GM18498 (cell line): ENCODE data around the gene NGEF.

Source experiments
- ATAC-seq: cut with Tn5 transposase; IDR thresholded peaks from one replicate; pipeline ENCODE4 v1.9.1; 2021; ENCODE audit warnings: mild to moderate bottlenecking, moderate library complexity; ENCODE audit not compliant: unreplicated experiment

NGEF gene

DNA sequence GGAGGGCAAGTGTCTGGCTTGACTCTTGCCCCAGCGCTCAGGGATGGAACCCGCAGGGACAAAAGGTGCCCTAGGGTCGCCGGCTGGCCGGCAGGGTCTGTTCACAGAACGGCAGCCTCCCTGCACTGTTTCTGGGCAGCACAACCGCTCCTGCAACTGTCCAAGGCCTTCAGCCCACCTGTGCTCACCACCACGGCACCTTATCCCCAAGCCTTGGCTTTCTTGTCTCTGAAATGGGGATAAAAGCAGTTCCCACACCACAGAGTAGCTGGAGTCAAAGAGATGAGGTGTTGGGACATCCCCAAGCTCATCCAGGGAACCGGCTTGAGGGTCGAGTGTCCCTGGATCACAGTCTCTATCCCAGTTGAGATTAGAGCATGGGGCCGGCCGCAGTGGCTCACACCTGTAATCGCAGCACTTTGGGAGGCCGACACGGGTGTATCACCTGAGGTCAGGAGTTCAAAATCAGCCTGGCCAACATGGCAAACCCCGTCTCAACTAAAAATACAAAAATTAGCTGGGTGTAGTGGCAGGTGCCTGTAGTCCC lies 138.3 kb downstream of the NGEF start:
- no peak for ATAC-seq

- ATAC-seq = no peak
These were observed 139.0 kb downstream of the NGEF start for GRCh38 chr2:232873909-232874641.

- ATAC-seq = no peak
These were observed 139.7 kb downstream of the NGEF start for GRCh38 chr2:232873292-232873908.

- no peak for ATAC-seq
These were observed 140.2 kb downstream of the NGEF start for GRCh38 chr2:232872826-232873225.

DNA sequence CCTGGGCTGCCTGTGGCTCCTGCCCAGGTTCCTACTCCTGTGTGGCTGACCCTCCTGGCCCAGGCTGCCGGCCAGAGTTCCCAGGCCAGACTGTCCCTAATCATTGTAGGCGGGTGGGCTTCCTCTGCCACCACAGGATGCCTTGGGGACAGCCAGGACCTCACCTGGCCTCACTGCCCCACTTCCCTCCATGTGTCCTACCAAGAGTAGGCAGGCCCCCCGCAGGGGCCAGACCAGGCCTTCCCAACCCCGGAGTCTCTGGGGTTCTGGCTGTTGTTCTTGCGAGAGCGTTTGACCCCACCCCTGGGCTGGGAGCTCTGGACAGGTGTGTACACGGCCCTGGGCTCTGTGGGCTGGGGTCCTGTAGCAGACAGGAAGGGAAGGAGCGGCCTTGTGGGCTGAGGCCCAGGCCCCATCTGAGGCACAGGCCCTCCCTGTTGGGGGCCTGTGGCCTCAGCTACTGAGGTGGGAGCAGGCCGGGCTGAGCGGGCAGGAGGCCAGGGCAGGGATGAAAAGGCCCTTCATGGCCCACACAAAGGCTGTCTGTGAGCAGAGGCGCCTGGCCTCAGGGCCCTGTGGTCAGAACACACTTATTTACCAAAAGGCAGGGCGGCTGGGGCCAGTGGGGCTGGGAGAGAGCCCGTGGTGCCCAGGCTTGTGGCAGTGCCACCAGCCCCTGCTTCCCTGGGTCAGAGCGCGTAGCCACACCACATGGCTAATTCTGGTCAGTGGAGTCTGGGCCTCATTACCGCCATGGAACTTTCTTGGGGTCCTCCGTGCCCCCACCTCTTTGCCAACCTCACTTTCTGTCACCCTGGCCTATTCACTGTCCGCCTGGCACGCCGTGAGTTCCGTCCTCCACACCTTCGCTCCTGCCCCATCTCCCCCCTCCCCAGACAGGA lies 141.0 kb downstream of the NGEF start:
- ATAC-seq = no peak

GRCh38 chr2:232871418-232871834 lies 141.6 kb downstream of the NGEF start:
- no peak for ATAC-seq

GRCh38 chr2:232870766-232871371 lies 142.2 kb downstream of the NGEF start:
- no peak for ATAC-seq

- no peak for ATAC-seq
These were observed 142.9 kb downstream of the NGEF start, which contains the start of gene SNORC for GRCh38 chr2:232870018-232870765. Gene SNORC (plus strand): TSS chr2:232870264. CDS start chr2:232870342, 78 bp downstream.

- ATAC-seq = no peak
These were observed 143.7 kb downstream of the NGEF start for GRCh38 chr2:232869138-232870017.

DNA sequence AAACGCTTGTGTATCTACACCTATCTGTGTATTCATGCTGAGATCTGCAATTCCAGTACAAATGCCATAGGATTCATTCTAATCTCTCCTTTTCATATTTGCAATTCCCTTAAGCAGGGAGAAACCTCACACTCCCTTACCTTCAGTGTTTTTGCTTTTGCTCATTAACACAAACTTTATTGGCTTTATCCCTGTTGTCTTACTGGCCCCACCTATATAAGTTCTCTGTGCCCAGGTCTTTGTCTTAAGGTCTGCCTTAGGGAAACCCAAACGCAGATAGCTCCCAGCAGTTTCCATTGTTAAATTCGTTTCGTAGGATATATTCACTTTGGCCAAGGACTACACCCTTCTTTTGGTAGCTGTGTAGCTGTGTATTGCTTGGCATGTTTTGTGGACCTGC lies 147.0 kb downstream of the NGEF start:
- no peak for ATAC-seq

GRCh38 chr2:232865165-232865564 lies 147.9 kb downstream of the NGEF start:
- no peak for ATAC-seq

DNA sequence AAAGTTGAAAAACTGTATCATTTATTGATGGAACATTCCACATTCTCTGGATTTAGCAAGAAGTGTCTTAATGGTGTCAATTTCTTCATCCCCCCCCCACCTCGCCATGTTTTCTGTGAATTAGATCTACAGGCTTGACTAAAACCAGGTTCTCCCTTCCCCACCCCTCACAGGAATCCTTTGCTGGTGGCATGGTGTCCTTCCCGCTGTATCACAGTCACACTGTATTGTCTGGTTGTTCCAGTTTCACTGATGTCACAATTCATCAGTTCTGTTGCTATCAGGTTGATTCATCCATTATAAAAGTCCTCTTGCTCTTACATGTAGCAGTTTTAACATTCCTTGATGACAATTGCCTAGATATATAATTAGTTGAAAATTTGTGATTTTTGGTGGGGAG lies 149.1 kb downstream of the NGEF start:
- ATAC-seq = no peak

DNA sequence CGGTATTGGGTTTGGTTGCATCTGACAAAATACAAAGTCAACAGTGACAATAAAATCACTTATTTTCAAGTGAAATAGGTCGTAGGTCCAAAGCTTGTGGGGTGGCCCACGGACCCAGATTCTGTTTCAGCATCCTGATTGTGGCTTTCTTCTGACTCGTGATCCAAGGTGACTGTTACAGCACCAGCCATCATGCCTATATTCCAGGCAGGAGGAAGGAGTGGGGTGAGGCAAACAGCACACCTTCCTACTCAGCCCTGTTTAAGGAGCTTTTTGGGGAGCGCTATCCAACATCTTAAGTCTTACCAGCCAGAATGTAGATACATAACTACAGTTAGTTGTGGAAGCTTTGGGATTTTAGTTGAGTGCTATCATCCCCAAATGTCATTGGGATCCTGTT lies 151.7 kb downstream of the NGEF start:
- no peak for ATAC-seq

DNA sequence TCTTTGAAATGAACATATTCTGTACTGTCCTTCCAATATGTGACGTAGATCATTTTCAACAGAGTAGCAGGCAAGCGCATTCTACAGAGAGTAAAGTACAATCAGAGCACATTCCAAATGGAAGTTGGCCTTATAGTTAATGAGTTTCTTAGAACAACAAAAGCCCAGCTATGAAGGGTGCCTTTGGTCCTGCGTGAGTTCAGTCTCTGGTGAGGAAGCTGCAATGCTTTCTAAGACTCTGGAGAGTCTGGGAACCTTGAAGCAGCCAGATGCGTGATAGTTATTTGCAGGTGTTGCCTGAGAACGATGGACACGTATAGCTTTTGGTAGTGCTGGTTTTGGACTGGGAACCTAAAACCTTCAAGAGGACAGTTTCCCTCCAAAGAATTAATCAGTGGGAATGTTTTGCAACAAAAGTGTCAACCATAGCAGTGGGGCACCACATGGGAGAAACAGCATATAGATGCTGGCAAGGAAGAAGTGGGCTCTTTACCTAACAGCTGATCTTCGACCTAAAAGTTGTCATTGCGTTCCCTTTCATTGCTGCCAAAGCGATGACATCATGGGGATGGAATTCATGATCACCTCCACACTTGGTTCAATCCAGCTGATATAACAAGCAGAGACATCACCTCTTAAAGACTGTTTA lies 152.3 kb downstream of the NGEF start:
- ATAC-seq = no peak

DNA sequence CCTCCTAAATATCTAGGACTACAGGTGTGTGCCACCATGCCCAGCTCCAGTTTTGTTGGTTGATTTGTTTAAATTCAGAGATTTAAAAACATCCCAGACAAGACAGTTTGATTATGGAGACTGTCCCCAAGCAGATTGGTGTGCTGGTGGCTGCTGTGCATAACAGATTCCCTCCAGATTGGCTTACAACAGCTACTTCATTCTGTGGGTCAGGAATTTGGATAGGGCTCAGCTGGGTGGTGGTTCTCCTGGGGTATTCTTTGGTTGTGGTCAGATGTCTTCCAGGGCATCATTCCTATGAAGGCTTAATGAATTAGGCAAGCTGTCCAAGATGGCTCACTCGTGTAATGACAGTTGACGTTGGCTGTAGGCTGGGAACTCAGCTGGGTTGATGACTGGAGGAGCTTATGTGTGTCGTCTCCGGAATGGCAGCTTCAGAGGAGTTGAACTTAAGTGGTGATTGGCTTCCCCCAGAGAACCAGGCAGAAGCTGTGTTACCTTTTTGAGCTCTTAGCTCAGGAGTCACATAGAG lies 153.6 kb downstream of the NGEF start:
- ATAC-seq = no peak

GRCh38 chr2:232857158-232857563 lies 155.9 kb downstream of the NGEF start:
- ATAC-seq = no peak

GRCh38 chr2:232854082-232854481 lies 159.0 kb downstream of the NGEF start:
- ATAC-seq = no peak

- ATAC-seq = no peak
These were observed 160.4 kb downstream of the NGEF start for GRCh38 chr2:232852676-232853075.
